GM12875 (cell line): Measurements from ENCODE around the gene PICALM.

Source experiments
- H3K4me3 ChIP-seq: one replicate; pipeline ENCODE4 v1.5.1; 2011; ENCODE audit warnings: low read depth, low read length, control low read depth
- CTCF ChIP-seq: IDR thresholded peaks from 2 replicates; pipeline ENCODE4 v1.5.1; 2011; ENCODE audit warnings: low read depth, mild to moderate bottlenecking, control low read depth, inconsistent platforms, low read length, moderate library complexity, borderline replicate concordance; ENCODE audit not compliant: insufficient read depth

The PICALM gene

GRCh38 chr11:86043765-86044503 lies 24.9 kb downstream of the PICALM start:
- no peak for TF ChIP-seq CTCF
- H3K4me3 ChIP-seq: no peak overlapping the region

- peak; percentile 73 for TF ChIP-seq CTCF
- H3K4me3 ChIP-seq: no peak overlapping the region
These were observed 26.9 kb downstream of the PICALM start for GRCh38 chr11:86041975-86042378.

GRCh38 chr11:86040919-86041850 lies 27.7 kb downstream of the PICALM start:
- no peak for TF ChIP-seq CTCF
- no peak overlapping the region for H3K4me3 ChIP-seq

GRCh38 chr11:86039094-86039493 lies 29.8 kb downstream of the PICALM start:
- TF ChIP-seq CTCF: no peak
- no peak overlapping the region for H3K4me3 ChIP-seq

- no peak for TF ChIP-seq CTCF
These were observed 31.1 kb downstream of the PICALM start for GRCh38 chr11:86037743-86038142.

GRCh38 chr11:86035920-86036319 lies 33.0 kb downstream of the PICALM start:
- no peak overlapping the region for H3K4me3 ChIP-seq
- no peak for TF ChIP-seq CTCF

More at GRCh38 chr11:86037743-86038142, 31.1 kb downstream of the PICALM start:
- H3K4me3 ChIP-seq: no peak overlapping the region
